ENCODE data around the gene COX7B2. TPM values are rescaled to one million over a fixed set of nuclear protein-coding genes. Genes with fewer than 3 reads are reported as not detected.

Gene COX7B2
- not detected for polyA plus RNA-seq

- Mint-ChIP-seq H3K27me3 (ENCODE audit: low read depth in 3 of 3) (peaks cover 1 to 3% (median 2%) of the 10 kb centered on the region in 3 donors), H3K27ac (no peak within 1 kb of the TSS), H3K4me1 (no peaks in the 10 kb centered on the region), H3K4me3 (no peak within 1 kb of the TSS), H3K36me3 (no peaks in the 10 kb centered on the region), H3K9me3 (peaks cover 0 to 5% (median under 1%) of the 10 kb centered on the region in 6 donors)
- DNase-seq = no peak
Observed at GRCh38 chr4:46909078-46909477, at the start of gene COX7B2. Gene COX7B2, minus strand, starts transcription at chr4:46909245. Its CDS starts 174,053 bp downstream, at chr4:46735192.

- Mint-ChIP-seq H3K36me3 (no peaks in the 10 kb centered on the region), H3K9me3 (peaks cover 0 to 4% (median 0%) of the 10 kb centered on the region in 6 donors), H3K27ac (no peak overlapping the region), H3K4me1 (no peaks in the 10 kb centered on the region), H3K27me3 (ENCODE audit: low read depth in 3 of 3) (peaks cover 2 to 15% (median 2%) of the 10 kb centered on the region in 3 donors), H3K4me3 (no peak overlapping the region)
- no peak for DNase-seq
Observed at GRCh38 chr4:46956451-46956850, 47.4 kb upstream of the COX7B2 start.

- H3K27me3 Mint-ChIP-seq (ENCODE audit: low read depth in 3 of 3) = peaks cover 0 to 15% (median 0%) of the 10 kb centered on the region in 3 donors
- DNase-seq = no peak
- H3K36me3 Mint-ChIP-seq = no peaks in the 10 kb centered on the region
- H3K27ac Mint-ChIP-seq = no peak overlapping the region
- H3K9me3 Mint-ChIP-seq = peaks cover 0 to 4% (median 0%) of the 10 kb centered on the region in 6 donors
- no peak overlapping the region for H3K4me3 Mint-ChIP-seq
- H3K4me1 Mint-ChIP-seq = no peaks in the 10 kb centered on the region
Observed at GRCh38 chr4:46955601-46956000, 46.6 kb upstream of the COX7B2 start.

GRCh38 chr4:46954643-46955042 is 45.6 kb upstream of the COX7B2 start:
- peaks cover 0 to 15% (median 0%) of the 10 kb centered on the region in 3 donors for H3K27me3 Mint-ChIP-seq (ENCODE audit: low read depth in 3 of 3)
- H3K4me1 Mint-ChIP-seq = no peaks in the 10 kb centered on the region
- no peak overlapping the region for H3K4me3 Mint-ChIP-seq
- no peak for DNase-seq
- H3K9me3 Mint-ChIP-seq = peaks cover 0 to 4% (median 0%) of the 10 kb centered on the region in 6 donors
- H3K36me3 Mint-ChIP-seq = no peaks in the 10 kb centered on the region
- H3K27ac Mint-ChIP-seq = no peak overlapping the region

- no peak overlapping the region for H3K4me3 Mint-ChIP-seq
- H3K4me1 Mint-ChIP-seq = no peaks in the 10 kb centered on the region
- no peak overlapping the region for H3K27ac Mint-ChIP-seq
- no peak for DNase-seq
- peaks cover 0 to 2% (median 0%) of the 10 kb centered on the region in 6 donors for H3K9me3 Mint-ChIP-seq
- H3K36me3 Mint-ChIP-seq = no peaks in the 10 kb centered on the region
- H3K27me3 Mint-ChIP-seq (ENCODE audit: low read depth in 3 of 3) = peaks cover 0 to 13% (median 0%) of the 10 kb centered on the region in 3 donors
Observed at GRCh38 chr4:46953564-46953963, 44.5 kb upstream of the COX7B2 start.

GRCh38 chr4:46952451-46952850 is 43.4 kb upstream of the COX7B2 start:
- Mint-ChIP-seq H3K4me1 (no peaks in the 10 kb centered on the region), H3K27me3 (ENCODE audit: low read depth in 3 of 3) (peaks cover 0 to 11% (median 0%) of the 10 kb centered on the region in 3 donors), H3K27ac (no peak overlapping the region), H3K4me3 (no peak overlapping the region), H3K36me3 (no peaks in the 10 kb centered on the region), H3K9me3 (no peaks in the 10 kb centered on the region)
- DNase-seq = no peak

GRCh38 chr4:46950826-46951225 is 41.8 kb upstream of the COX7B2 start:
- peaks cover 0 to 10% (median 4%) of the 10 kb centered on the region in 3 donors for H3K27me3 Mint-ChIP-seq (ENCODE audit: low read depth in 3 of 3)
- no peaks in the 10 kb centered on the region for H3K36me3 Mint-ChIP-seq
- H3K9me3 Mint-ChIP-seq = no peaks in the 10 kb centered on the region
- no peaks in the 10 kb centered on the region for H3K4me1 Mint-ChIP-seq
- DNase-seq = no peak
- H3K27ac Mint-ChIP-seq = no peak overlapping the region
- H3K4me3 Mint-ChIP-seq = no peak overlapping the region

GRCh38 chr4:46949822-46950221 is 40.8 kb upstream of the COX7B2 start:
- Mint-ChIP-seq H3K27me3 (ENCODE audit: low read depth in 3 of 3) (peaks cover 0 to 10% (median 4%) of the 10 kb centered on the region in 3 donors), H3K4me3 (no peak overlapping the region), H3K4me1 (no peaks in the 10 kb centered on the region), H3K9me3 (peaks cover 0 to under 1% (median 0%) of the 10 kb centered on the region in 6 donors), H3K27ac (no peak overlapping the region), H3K36me3 (no peaks in the 10 kb centered on the region)
- no peak for DNase-seq

- Mint-ChIP-seq H3K4me1 (no peaks in the 10 kb centered on the region), H3K27ac (no peak overlapping the region), H3K9me3 (peaks cover 0 to 4% (median 0%) of the 10 kb centered on the region in 6 donors), H3K27me3 (ENCODE audit: low read depth in 3 of 3) (peaks cover 5 to 10% (median 8%) of the 10 kb centered on the region in 3 donors), H3K36me3 (no peaks in the 10 kb centered on the region), H3K4me3 (no peak overlapping the region)
- no peak for DNase-seq
Observed at GRCh38 chr4:46947541-46947940, 38.5 kb upstream of the COX7B2 start.

- no peak for DNase-seq
- peaks cover 5 to 8% (median 8%) of the 10 kb centered on the region in 3 donors for H3K27me3 Mint-ChIP-seq (ENCODE audit: low read depth in 3 of 3)
- no peak overlapping the region for H3K4me3 Mint-ChIP-seq
- no peak overlapping the region for H3K27ac Mint-ChIP-seq
- peaks cover 0 to 6% (median 0%) of the 10 kb centered on the region in 6 donors for H3K9me3 Mint-ChIP-seq
- no peaks in the 10 kb centered on the region for H3K36me3 Mint-ChIP-seq
- no peaks in the 10 kb centered on the region for H3K4me1 Mint-ChIP-seq
Observed at GRCh38 chr4:46946919-46947536, 38.0 kb upstream of the COX7B2 start.

GRCh38 chr4:46945062-46945461 is 36.0 kb upstream of the COX7B2 start:
- Mint-ChIP-seq H3K4me1 (no peaks in the 10 kb centered on the region), H3K27ac (no peak overlapping the region), H3K36me3 (no peaks in the 10 kb centered on the region), H3K4me3 (no peak overlapping the region), H3K9me3 (peaks cover 0 to 6% (median 0%) of the 10 kb centered on the region in 6 donors), H3K27me3 (ENCODE audit: low read depth in 3 of 3) (peaks cover 5 to 11% (median 8%) of the 10 kb centered on the region in 3 donors)
- DNase-seq = no peak

- Mint-ChIP-seq H3K36me3 (no peaks in the 10 kb centered on the region), H3K9me3 (peaks cover 0 to 6% (median 0%) of the 10 kb centered on the region in 6 donors), H3K27ac (peak overlapping the region in 1 of 6 donors; percentile 3), H3K4me3 (no peak overlapping the region), H3K27me3 (ENCODE audit: low read depth in 3 of 3) (peaks cover 5 to 11% (median 8%) of the 10 kb centered on the region in 3 donors), H3K4me1 (no peaks in the 10 kb centered on the region)
- no peak for DNase-seq
Observed at GRCh38 chr4:46944345-46944744, 35.3 kb upstream of the COX7B2 start.

GRCh38 chr4:46937493-46937892 is 28.4 kb upstream of the COX7B2 start:
- Mint-ChIP-seq H3K4me3 (no peak overlapping the region), H3K27ac (no peak overlapping the region), H3K4me1 (no peaks in the 10 kb centered on the region), H3K27me3 (ENCODE audit: low read depth in 3 of 3) (peaks cover 0 to 9% (median 3%) of the 10 kb centered on the region in 3 donors), H3K36me3 (no peaks in the 10 kb centered on the region), H3K9me3 (peaks cover 0 to 2% (median 0%) of the 10 kb centered on the region in 6 donors)
- no peak for DNase-seq

- no peak for DNase-seq
- Mint-ChIP-seq H3K4me3 (no peak overlapping the region), H3K9me3 (no peaks in the 10 kb centered on the region), H3K27ac (no peak overlapping the region), H3K36me3 (no peaks in the 10 kb centered on the region), H3K27me3 (ENCODE audit: low read depth in 3 of 3) (peaks cover 0 to 10% (median 3%) of the 10 kb centered on the region in 3 donors), H3K4me1 (no peaks in the 10 kb centered on the region)
Observed at GRCh38 chr4:46934726-46935125, 25.7 kb upstream of the COX7B2 start.

- Mint-ChIP-seq H3K36me3 (no peaks in the 10 kb centered on the region), H3K27me3 (ENCODE audit: low read depth in 3 of 3) (peaks cover 0 to 10% (median 3%) of the 10 kb centered on the region in 3 donors), H3K9me3 (no peaks in the 10 kb centered on the region), H3K4me3 (no peak overlapping the region), H3K27ac (no peak overlapping the region), H3K4me1 (no peaks in the 10 kb centered on the region)
- DNase-seq = no peak
Observed at GRCh38 chr4:46933686-46934085, 24.6 kb upstream of the COX7B2 start.
